ENCODE measurements around the gene DKKL1.

Gene DKKL1

DNA sequence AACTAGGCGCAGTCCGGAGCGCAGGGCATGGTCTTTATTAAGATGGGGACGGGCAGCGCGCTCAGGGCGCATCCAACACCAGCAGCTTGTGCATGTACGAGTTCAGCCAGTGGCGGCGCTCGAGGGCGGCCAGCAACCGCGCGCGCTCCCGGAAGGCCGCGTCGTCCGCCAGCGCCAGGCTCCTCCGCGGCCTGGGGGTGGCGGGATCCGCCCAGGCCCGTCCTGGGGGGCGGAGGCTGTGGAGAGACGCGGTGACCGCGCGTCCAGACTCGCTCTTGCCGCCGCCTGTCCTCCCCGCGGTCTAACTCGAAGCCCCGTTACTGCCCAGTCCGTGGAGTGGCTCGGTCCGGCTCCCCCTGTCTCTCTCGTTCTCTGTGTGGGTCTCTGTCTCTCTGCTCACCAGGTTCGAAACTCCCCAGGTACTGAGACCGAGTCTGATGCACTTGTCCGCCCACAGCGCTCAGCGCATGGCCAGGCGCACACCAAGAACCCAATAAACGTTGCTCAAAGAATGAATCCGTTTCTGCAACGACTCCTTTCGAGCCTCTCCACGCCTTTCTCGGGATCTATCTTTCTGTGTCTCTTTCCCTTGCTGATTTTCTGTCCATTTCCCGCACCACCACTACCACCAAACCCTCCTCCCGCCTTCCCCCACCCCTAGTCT is 58.9 kb downstream of the DKKL1 start:
- no peak for DNase-seq (ENCODE audit: low read depth, low spot score)

DNA sequence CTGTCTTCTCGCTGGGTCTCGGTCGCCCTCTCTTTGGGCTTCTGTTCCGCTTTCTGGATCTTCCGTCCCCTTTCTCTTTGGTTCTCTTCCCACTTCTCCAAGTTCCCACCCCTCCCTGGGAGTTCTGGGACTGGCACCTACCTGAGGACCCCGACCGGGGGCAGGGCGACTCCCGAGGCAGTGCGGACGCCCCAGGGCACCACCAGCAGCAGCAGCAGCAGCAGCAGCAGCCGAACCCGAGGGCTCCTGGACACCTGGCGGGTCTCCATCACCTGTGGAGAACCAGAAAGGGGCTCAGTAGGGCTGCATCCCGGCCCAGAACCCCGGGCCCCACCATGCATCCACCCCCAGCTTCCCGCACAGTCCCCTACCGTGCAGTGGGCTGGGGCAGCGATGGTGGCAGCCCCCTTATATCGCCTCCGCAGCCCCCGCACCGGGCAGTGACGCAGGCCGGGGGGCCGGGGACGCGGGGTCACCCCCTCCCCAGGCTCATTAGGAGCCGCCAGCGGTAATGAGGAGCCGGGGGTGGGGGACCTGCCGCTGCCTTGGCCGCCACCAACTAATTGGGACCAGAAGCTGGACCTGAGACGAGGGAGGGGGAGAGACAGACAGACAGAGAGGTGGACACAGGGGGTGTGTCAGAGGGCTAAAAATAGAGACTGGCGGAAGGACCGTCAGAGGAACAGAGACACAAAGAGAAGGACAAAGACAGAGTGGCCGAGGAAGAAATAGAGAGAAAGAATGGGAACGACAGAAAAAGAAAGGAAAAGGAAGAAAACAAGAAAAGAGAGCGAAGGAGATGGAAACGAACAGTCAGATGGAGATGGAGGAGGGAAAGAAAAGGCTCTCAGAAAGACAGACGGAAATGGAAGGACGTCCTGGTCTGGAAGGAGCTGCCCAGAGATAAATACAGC is 59.7 kb downstream of the DKKL1 start, which contains the start of gene PTH2:
TSS of gene PTH2 (minus strand) at position 371 of the 914 bp plus-strand sequence. CDS start at position 269, 102 bp downstream.
- DNase-seq (ENCODE audit: low read depth, low spot score) = no peak

DNA sequence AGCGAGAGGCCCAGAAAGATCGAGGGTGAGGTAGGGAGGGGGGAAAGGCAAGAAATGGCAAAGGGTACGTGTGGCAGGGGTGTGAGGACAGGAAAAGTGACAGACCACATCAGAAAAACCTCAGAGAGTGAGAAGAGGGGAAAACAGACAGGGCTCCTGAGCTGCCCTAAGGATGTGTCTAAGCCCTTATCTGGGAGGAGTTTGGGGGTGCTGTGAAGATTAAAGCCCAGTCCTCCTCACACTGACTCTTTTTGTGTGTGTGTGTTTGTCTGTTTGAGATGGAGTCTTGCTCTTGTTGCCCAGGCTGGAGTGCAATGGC is 60.3 kb downstream of the DKKL1 start:
- DNase-seq (ENCODE audit: low read depth, low spot score) = no peak
